H1 (cell line): ENCODE results near the gene FTL. TPM values are rescaled to one million over a fixed set of nuclear protein-coding genes. Genes with fewer than 3 reads are reported as not detected.

Experiments
- TCF12 ChIP-seq: IDR thresholded peaks from 2 replicates; pipeline ENCODE4 v1.6.1; 2011; ENCODE audit warnings: low read depth, mild to moderate bottlenecking, low read length
- polyA plus RNA-seq, 7 experiments: library from polyadenylated mRNA; depleted of rRNA in 3 of 7; stranded (reverse) in 5 of 7; unstranded in 2 of 7; fragments of >200 nt in 5 of 7; fragments of 200-250 nt in 2 of 7; gene quantifications; 1 replicate in 5 of 7; 2 replicates in 1 of 7; 4 replicates in 1 of 7; pipeline versions ENCODE4 v1.2.1 to v1.2.3, GENCODE V29; 2011 to 2013; ENCODE audit warnings: missing spikeins in 2 of 7, mixed read lengths in 2 of 7
- total RNA-seq: library from RNA; stranded (reverse); fragmentation: NEBNext Ultra II Directional; extraction: Animal tissue kit (Norgen Biotek cat#: 25700); gene quantifications from 2 replicates; pipeline ENCODE4 v1.2.1, GENCODE V29; 2021

The FTL gene
- total and polyA plus RNA-seq, 2 of the 8 experiments (the other 6 are each of a cell fraction or from before 2014, with no cell fraction given), result 1,751 to 2,427 TPM

GRCh38 chr19:48922548-48923490 is 42.3 kb upstream of the FTL start (continued):
- no peak for TF ChIP-seq TCF12
